K562 (cell line): ENCODE results near the gene GPR162.

Experiments
- CHD4 ChIP-seq: fragments of 200-600 bp; sonication (generic); IDR thresholded peaks from 3 replicates; pipeline ENCODE4 v1.6.1; 2012; ENCODE audit warnings: low read depth, mild to moderate bottlenecking, mixed read lengths, low read length, inconsistent platforms; ENCODE audit not compliant: insufficient read depth, insufficient replicate concordance, poor library complexity, severe bottlenecking
- FOXM1 ChIP-seq, 2 experiments: fragments of 450-650 bp in 1 of 2; sonication (generic) in 1 of 2; formaldehyde crosslinking in 1 of 2; IDR thresholded peaks; 2 replicates each; pipeline versions ENCODE4 v1.6.1 to v1.9.0; 2017 to 2022; ENCODE audit warnings: low read depth in 2 of 2, mild to moderate bottlenecking in 2 of 2, missing genetic modification reagents in 1 of 2, moderate library complexity in 1 of 2
- NKRF ChIP-seq: fragments of 450-650 bp; IDR thresholded peaks from 2 replicates; pipeline ENCODE4 v1.6.1; 2016; ENCODE audit warnings: borderline replicate concordance
- NR3C1 ChIP-seq: sonication (generic); formaldehyde crosslinking; IDR thresholded peaks from 2 replicates; pipeline ENCODE4 v1.8.1; 2022; ENCODE audit warnings: missing genetic modification reagents
- POLR2A ChIP-seq: fragments of 450-650 bp; conservative IDR thresholded peaks from 2 replicates; pipeline ENCODE4 v1.6.1; 2016
- RERE ChIP-seq: sonication (generic); formaldehyde crosslinking; IDR thresholded peaks from 2 replicates; pipeline ENCODE4 v1.8.0; 2023; ENCODE audit warnings: missing genetic modification reagents, mild to moderate bottlenecking, borderline replicate concordance

GRCh38 chr12:6807170-6807569 is 14.5 kb upstream of the GPR162 start:
- TF ChIP-seq NKRF (no peak), NR3C1 (CRISPR knock-in tag) (no peak), FOXM1 (IDR thresholded peaks at IDR 0.05; ENCODE audit: low read depth) (no peak), FOXM1 (CRISPR knock-in tag; IDR thresholded peaks at IDR 0.05; ENCODE audit: low read depth) (no peak), RERE (CRISPR knock-in tag) (no peak), CHD4 (no peak), POLR2A (no peak)
